Fibroblast of lung (primary cell): ENCODE data around the gene RNF220. TPM values are rescaled to one million over a fixed set of nuclear protein-coding genes. Genes with fewer than 3 reads are reported as not detected.
A peak's percentile ranks its signal among the peaks of the same experiment; 100 is the strongest.

Experiments
- DNase-seq, 2 donors: peaks; one replicate each; pipeline versions ENCODE4 v3.0.0 to v3.0.0-alpha.2; 2010; ENCODE audit warnings: low read depth in 2 of 2
- H2AFZ ChIP-seq: 2 replicates; pipeline ENCODE4 v1.5.1; 2012; ENCODE audit warnings: low read length, control low read depth, inconsistent platforms
- H3K27ac ChIP-seq: 2 replicates; pipeline ENCODE4 v1.5.1; 2011; ENCODE audit warnings: low read length, control low read depth; ENCODE audit not compliant: insufficient read depth
- H3K27me3 ChIP-seq: 2 replicates; pipeline ENCODE4 v1.5.1; 2011; ENCODE audit warnings: mild to moderate bottlenecking, low read length; ENCODE audit not compliant: control insufficient read depth, insufficient read depth
- H3K36me3 ChIP-seq: 2 replicates; pipeline ENCODE4 v1.5.1; 2011; ENCODE audit warnings: low read length; ENCODE audit not compliant: control insufficient read depth, insufficient read depth
- H3K4me1 ChIP-seq: 2 replicates; pipeline ENCODE4 v1.5.1; 2011; ENCODE audit warnings: low read length; ENCODE audit not compliant: control insufficient read depth, insufficient read depth; ENCODE audit errors: extremely low read depth
- H3K4me2 ChIP-seq: 2 replicates; pipeline ENCODE4 v1.5.1; 2011; ENCODE audit warnings: low read length, control low read depth; ENCODE audit not compliant: insufficient read depth; ENCODE audit errors: extremely low read depth
- H3K4me3 ChIP-seq, 4 experiments: fragments of 200-600 bp in 1 of 4; sonication (generic) in 1 of 4; replicated peaks in 1 of 4; 2 replicates each; pipeline ENCODE4 v1.5.1; 2011 to 2016; ENCODE audit warnings: low read length in 4 of 4, low read depth in 3 of 4, mild to moderate bottlenecking in 3 of 4, control low read depth in 2 of 4, inconsistent platforms in 1 of 4, mixed read lengths in 1 of 4; ENCODE audit not compliant: insufficient read depth in 1 of 4; ENCODE audit errors: control extremely low read depth in 1 of 4
- H3K79me2 ChIP-seq: 2 replicates; pipeline ENCODE4 v1.5.1; 2012; ENCODE audit warnings: mild to moderate bottlenecking, low read length, inconsistent platforms; ENCODE audit not compliant: control insufficient read depth, insufficient read depth
- H3K9ac ChIP-seq: 2 replicates; pipeline ENCODE4 v1.5.1; 2011; ENCODE audit warnings: mild to moderate bottlenecking, low read length, control low read depth; ENCODE audit not compliant: insufficient read depth
- H3K9me3 ChIP-seq: 2 replicates; pipeline ENCODE4 v1.5.1; 2012; ENCODE audit warnings: low read depth, low read length; ENCODE audit not compliant: control insufficient read depth, insufficient read depth
- H4K20me1 ChIP-seq: 2 replicates; pipeline ENCODE4 v1.5.1; 2011; ENCODE audit warnings: low read length; ENCODE audit not compliant: control insufficient read depth, insufficient read depth; ENCODE audit errors: extremely low read depth
- CTCF ChIP-seq, 2 donors: IDR thresholded peaks in 1 of 2; conservative IDR thresholded peaks in 1 of 2; 1 replicate in 1 of 2; 2 replicates in 1 of 2; pipeline ENCODE4 v1.5.1; 2011 to 2012; ENCODE audit warnings: low read length in 2 of 2, control low read depth in 1 of 2, inconsistent platforms in 1 of 2, low read depth in 1 of 2, mild to moderate bottlenecking in 1 of 2
- EZH2 ChIP-seq: IDR thresholded peaks from 2 replicates; pipeline ENCODE4 v1.5.1; 2012; ENCODE audit warnings: low read length, control low read depth, mild to moderate bottlenecking; ENCODE audit errors: missing control alignments
- polyA plus RNA-seq, 2 donors: library from polyadenylated mRNA; depleted of rRNA in 1 of 2; stranded (reverse) in 1 of 2; unstranded in 1 of 2; fragments of >200 nt; gene quantifications; 2 replicates each; pipeline ENCODE4 v1.2.1, GENCODE V29; 2011 to 2012; ENCODE audit warnings: missing spikeins in 1 of 2
- total RNA-seq: library from RNA; depleted of rRNA; stranded (reverse); fragments of >200 nt; gene quantifications from 2 replicates; pipeline ENCODE4 v1.2.1, GENCODE V29; 2014

The RNF220 gene
- total and polyA plus RNA-seq, 2 donors (not counting 1 experiment from before 2014, with no cell fraction given): 42.3 to 52.0 TPM

DNA sequence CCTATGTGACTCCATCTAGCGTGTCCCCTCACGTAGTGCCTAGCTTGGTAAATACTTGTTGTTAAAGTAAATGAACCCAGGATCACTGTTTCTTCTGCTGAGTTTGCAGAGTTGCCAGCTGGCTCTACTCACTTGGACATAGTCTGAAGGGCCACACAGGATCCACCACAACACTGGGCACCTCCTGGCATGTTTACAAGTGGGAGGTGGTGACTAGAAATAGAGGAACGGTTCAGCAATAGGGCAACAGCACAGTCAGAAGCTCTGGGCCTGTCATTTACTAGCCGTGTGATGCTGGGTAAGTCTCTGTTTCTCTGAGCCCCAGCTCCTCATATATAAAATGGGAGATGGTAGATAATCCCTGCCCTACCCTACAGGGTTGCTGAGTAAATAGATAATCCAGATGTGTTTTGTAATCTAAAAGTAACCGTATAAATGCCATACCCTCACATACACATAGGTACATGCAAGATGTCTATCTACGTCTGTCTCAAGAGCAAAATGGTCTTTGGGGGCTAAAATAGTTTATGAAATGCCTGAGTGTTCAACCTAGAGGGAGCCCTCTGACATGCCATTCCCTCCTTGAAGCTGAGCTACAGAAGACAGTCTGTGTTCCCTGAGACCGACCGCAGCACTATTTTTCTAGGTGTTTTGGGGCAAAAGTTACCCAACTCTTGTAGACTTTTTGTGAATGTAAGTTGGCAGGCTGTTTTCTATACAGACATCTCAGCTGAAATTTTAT lies 20.5 kb downstream of the RNF220 start:
- no peaks in the 10 kb centered on the region for H3K36me3 ChIP-seq
- no peak overlapping the region for H2AFZ ChIP-seq
- H3K4me2 ChIP-seq: no peak overlapping the region
- TF ChIP-seq CTCF (conservative IDR thresholded peaks at IDR 0.05 in 1 of 2, IDR thresholded peaks at IDR 0.05 in 1 of 2; ENCODE audit: low read depth in 1 of 2, low read length in 2 of 2) (no peak), EZH2 (no peak)
- H3K79me2 ChIP-seq: no peaks in the 10 kb centered on the region
- no peak overlapping the region for H3K9ac ChIP-seq
- no peaks in the 10 kb centered on the region for H4K20me1 ChIP-seq
- no peak overlapping the region for H3K4me3 ChIP-seq
- peaks cover 40% of the 10 kb centered on the region for H3K27me3 ChIP-seq
- no peaks in the 10 kb centered on the region for H3K4me1 ChIP-seq
- DNase-seq: no peak
- no peak overlapping the region for H3K27ac ChIP-seq
- H3K9me3 ChIP-seq: no peaks in the 10 kb centered on the region

DNA sequence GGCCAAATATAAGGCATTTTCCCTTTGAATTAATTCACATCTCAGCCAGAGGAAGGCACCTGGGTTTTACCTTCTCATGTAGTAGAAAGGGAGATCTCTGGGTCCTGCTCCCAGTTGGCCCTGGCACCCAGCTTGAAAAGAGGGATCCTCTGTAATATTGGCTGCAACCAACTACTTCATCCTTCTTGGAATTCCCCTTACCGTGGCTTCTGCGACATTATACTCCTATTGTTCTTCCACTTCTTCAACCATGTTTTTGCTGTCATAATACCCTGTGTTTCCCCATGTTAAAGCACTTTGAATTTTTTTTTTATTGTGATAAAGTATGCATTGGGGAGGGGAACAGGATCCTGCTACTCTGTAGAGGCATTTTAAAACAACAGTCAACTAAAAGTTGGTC lies 26.8 kb downstream of the RNF220 start:
- Histone ChIP-seq H4K20me1 (no peaks in the 10 kb centered on the region), H3K36me3 (no peaks in the 10 kb centered on the region), H3K4me3 (no peak overlapping the region), H2AFZ (no peak overlapping the region), H3K27ac (no peak overlapping the region), H3K4me2 (no peak overlapping the region), H3K9me3 (no peaks in the 10 kb centered on the region), H3K9ac (no peak overlapping the region), H3K4me1 (no peaks in the 10 kb centered on the region), H3K79me2 (no peaks in the 10 kb centered on the region), H3K27me3 (peaks cover 22% of the 10 kb centered on the region)
- DNase-seq: no peak
- TF ChIP-seq EZH2: no peak

DNA sequence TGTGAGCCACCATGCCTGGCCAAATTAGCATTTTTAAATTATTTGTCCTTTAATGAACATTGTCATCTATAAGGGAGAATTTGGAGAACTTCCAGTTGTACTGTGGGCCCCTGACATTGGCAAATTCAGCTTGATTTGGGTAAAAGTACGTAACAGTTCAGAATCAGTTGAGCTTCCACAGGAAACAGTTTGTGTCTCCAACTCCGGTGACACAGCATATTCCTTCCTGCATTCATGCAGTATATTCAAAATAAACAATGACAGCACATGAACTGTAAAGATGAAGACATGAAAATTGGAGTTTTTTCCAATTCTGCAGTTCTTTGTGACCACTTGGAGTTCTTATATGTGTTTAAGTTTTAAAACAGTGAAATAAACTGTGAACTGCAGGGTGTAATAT lies 28.2 kb downstream of the RNF220 start:
- no peaks in the 10 kb centered on the region for H3K36me3 ChIP-seq
- H3K4me3 ChIP-seq: no peak overlapping the region
- DNase-seq: peak in 1 of 2 donors; percentile 18
- no peak overlapping the region for H2AFZ ChIP-seq
- no peaks in the 10 kb centered on the region for H3K9me3 ChIP-seq
- H3K27ac ChIP-seq: no peak overlapping the region
- peaks cover 11% of the 10 kb centered on the region for H3K27me3 ChIP-seq
- H3K4me2 ChIP-seq: no peak overlapping the region
- H3K4me1 ChIP-seq: no peaks in the 10 kb centered on the region
- no peaks in the 10 kb centered on the region for H3K79me2 ChIP-seq
- no peak for TF ChIP-seq EZH2
- no peak for TF ChIP-seq CTCF (conservative IDR thresholded peaks at IDR 0.05 in 1 of 2, IDR thresholded peaks at IDR 0.05 in 1 of 2; ENCODE audit: low read depth in 1 of 2, low read length in 2 of 2)
- no peak overlapping the region for H3K9ac ChIP-seq
- no peaks in the 10 kb centered on the region for H4K20me1 ChIP-seq
